ENCODE measurements around the gene SLC43A2. TPM values are rescaled to one million over a fixed set of nuclear protein-coding genes. Genes with fewer than 3 reads are reported as not detected.
A peak's percentile ranks its signal among the peaks of the same experiment; 100 is the strongest.

The SLC43A2 gene
- polyA plus RNA-seq, 2 of the 4 experiments (the other 2 are of a cell fraction) = 3.5 to 7.0 TPM

GRCh38 chr17:1535737-1536136 lies 92.9 kb downstream of the SLC43A2 start (continued):
- no peak for TF ChIP-seq REST (IDR thresholded peaks at IDR 0.05)
- no peak for TF ChIP-seq FOSL2 (IDR thresholded peaks at IDR 0.05)
- TF ChIP-seq FOSL2 (CRISPR knock-in tag; IDR thresholded peaks at IDR 0.05) = no peak
- TF ChIP-seq ATOH8 (CRISPR knock-in tag; IDR thresholded peaks at IDR 0.05; ENCODE audit: low read depth) = no peak
- TF ChIP-seq HOXA7 (CRISPR knock-in tag; IDR thresholded peaks at IDR 0.05) = no peak
- no peak for TF ChIP-seq MAZ (IDR thresholded peaks at IDR 0.05; ENCODE audit: borderline replicate concordance, low read depth, low read length)
- TF ChIP-seq EHF (CRISPR knock-in tag; IDR thresholded peaks at IDR 0.05) = no peak
- no peak for TF ChIP-seq CHD4 (IDR thresholded peaks at IDR 0.05; ENCODE audit: borderline replicate concordance)
- TF ChIP-seq TFCP2L1 (CRISPR knock-in tag; IDR thresholded peaks at IDR 0.05) = no peak

GRCh38 chr17:1533661-1534325 lies 94.8 kb downstream of the SLC43A2 start:
- ATAC-seq = peak in 1 of 2 experiments; percentile 18; a peak in 2 of 6 replicates
- FAIRE-seq = no peak
- DNase-seq (ENCODE audit: low read depth in 1 of 2, low spot score in 1 of 2) = no peak
- POLR2A ChIA-PET = interaction anchor here (1.8 kb wide), 1 partner anchor 17 kb away, joined by 20 read pairs; the partner anchor contains the start of gene INPP5K
- H3K4me2 ChIP-seq = no peak overlapping the region
- H3K4me3 ChIP-seq = no peak overlapping the region
- CTCF ChIA-PET = interaction anchor here (0.5 to 4.6 kb wide), 11 partner anchors 9 to 1038 kb away, joined by 3 to 21 read pairs (median 7); partner anchors contain the start of genes CRK and INPP5K
- H3K4me1 ChIP-seq = peaks cover 3% of the 10 kb centered on the region; the same call in 1 of the 3 replicates
- no peak for TF ChIP-seq E2F6 (IDR thresholded peaks at IDR 0.05; ENCODE audit: borderline replicate concordance, low read depth)
- H3K9me3 ChIP-seq = no peaks in the 10 kb centered on the region
- WGBS (ENCODE audit: missing lambda C conversion rate) = 95% methylated on average over 24 of the region's 24 CpGs
- H3K27ac ChIP-seq = no peak overlapping the region

- CTCF ChIA-PET = interaction anchor here (0.5 to 4.6 kb wide), 13 partner anchors 10 to 1039 kb away, joined by 3 to 21 read pairs (median 5); partner anchors contain the start of genes CRK and INPP5K
- DNase-seq (ENCODE audit: low read depth in 1 of 2, low spot score in 1 of 2) (peak in 1 of 2 experiments; percentile 62), FAIRE-seq (no peak), ATAC-seq (peak; percentile 63 to 84; a peak in 5 of 6 replicates)
- no peak overlapping the region for H3K4me2 ChIP-seq
- H3K27ac ChIP-seq = no peak overlapping the region
- POLR2A ChIA-PET = interaction anchor here (1.8 kb wide), 1 partner anchor 17 kb away, joined by 20 read pairs; the partner anchor contains the start of gene INPP5K
- H3K4me3 ChIP-seq = no peak overlapping the region
- no peaks in the 10 kb centered on the region for H3K9me3 ChIP-seq
- 81% methylated on average over 10 of the region's 10 CpGs for WGBS (ENCODE audit: missing lambda C conversion rate)
- no peak for TF ChIP-seq TP53 (CRISPR knock-in tag; IDR thresholded peaks at IDR 0.05)
- TF ChIP-seq HEYL (CRISPR knock-in tag; IDR thresholded peaks at IDR 0.05) = no peak
- no peak for TF ChIP-seq CBX8 (IDR thresholded peaks at IDR 0.05)
- TF ChIP-seq NR3C1 (IDR thresholded peaks at IDR 0.05) = no peak
- TF ChIP-seq JUNB (IDR thresholded peaks at IDR 0.05) = no peak
- TF ChIP-seq MYC (IDR thresholded peaks at IDR 0.05; ENCODE audit: borderline replicate concordance, low read length) = no peak
- no peak for TF ChIP-seq NFE2L2 (conservative IDR thresholded peaks at IDR 0.05; ENCODE audit: low read length)
- no peak for TF ChIP-seq ZFP36 (IDR thresholded peaks at IDR 0.05; ENCODE audit: borderline replicate concordance, partially characterized antibody)
- TF ChIP-seq KDM5A (IDR thresholded peaks at IDR 0.05) = no peak
- peak; percentile 25; the same call in 1 of the 3 replicates for TF ChIP-seq CTCF (IDR thresholded peaks at IDR 0.05)
- TF ChIP-seq PBX3 (IDR thresholded peaks at IDR 0.05) = no peak
- peak in 1 of 2 experiments; percentile 35; a peak in 2 of 5 replicates for TF ChIP-seq RAD21 (conservative IDR thresholded peaks at IDR 0.05 in 1 of 2, IDR thresholded peaks at IDR 0.05 in 1 of 2)
- no peak for TF ChIP-seq FOSB (CRISPR knock-in tag; IDR thresholded peaks at IDR 0.05)
- TF ChIP-seq HOXB13 (CRISPR knock-in tag; IDR thresholded peaks at IDR 0.05; ENCODE audit: low read depth) = no peak
- TF ChIP-seq CEBPB (IDR thresholded peaks at IDR 0.05) = no peak
- H3K4me1 ChIP-seq = peaks cover 3% of the 10 kb centered on the region; the same call in 1 of the 3 replicates
Observed at GRCh38 chr17:1532836-1533602, 95.6 kb downstream of the SLC43A2 start.
